ENCODE results near the gene KLHL7.
"Not testable (repeated sequence)": the region's sequence is repeated elsewhere in the genome, so short reads cannot be mapped to it uniquely, and the experiment has no call there.

The KLHL7 gene

DNA sequence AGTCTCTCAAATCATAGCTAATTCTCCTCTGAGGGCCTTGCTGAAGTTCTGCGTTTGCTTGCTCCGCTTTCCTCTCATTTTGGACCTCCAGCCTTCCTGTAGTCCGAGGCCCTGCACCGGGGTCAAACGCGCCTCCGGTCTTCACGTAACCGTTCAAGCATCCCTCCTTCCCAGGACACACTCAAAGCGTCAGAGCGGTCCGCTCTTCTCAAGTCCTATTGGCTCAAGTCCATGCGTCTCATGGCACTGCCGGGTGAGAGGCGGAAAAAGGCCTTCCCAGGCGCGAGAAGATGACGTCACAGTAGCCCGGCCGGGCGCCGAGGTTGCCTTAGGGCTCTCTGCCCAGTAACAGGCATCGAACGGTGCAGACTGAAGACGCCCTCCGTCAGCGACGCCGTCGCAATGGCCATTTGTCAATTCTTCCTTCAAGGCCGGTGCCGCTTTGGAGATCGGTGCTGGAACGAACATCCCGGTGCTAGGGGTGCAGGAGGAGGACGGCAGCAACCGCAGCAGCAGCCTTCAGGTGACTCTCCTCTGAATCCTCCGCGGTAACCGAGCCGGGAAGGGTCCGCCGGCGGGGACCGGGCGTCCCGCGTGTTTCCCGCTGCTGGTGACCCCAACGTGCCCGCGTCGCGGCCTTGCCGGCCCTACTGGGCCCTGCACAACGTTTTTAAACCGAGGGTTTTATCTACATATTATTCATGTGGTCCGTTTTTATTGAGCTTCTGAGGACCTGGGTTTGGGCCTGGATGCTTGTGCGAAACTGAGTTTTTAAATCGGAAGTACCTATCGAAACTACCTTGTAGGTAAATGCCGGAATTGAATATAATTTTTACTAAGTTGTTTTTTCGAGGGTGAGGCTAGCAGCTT, 76.3 kb downstream of the KLHL7 start, which contains the start of gene NUP42:
Gene NUP42, plus strand, starts transcription at position 365 of the 870 bp plus-strand sequence. Its CDS starts 38 bp downstream, at position 403.
- H3K27ac ChIP-seq = peak within 1 kb of the TSS; percentile 87
- TF ChIP-seq, protein P1, sequence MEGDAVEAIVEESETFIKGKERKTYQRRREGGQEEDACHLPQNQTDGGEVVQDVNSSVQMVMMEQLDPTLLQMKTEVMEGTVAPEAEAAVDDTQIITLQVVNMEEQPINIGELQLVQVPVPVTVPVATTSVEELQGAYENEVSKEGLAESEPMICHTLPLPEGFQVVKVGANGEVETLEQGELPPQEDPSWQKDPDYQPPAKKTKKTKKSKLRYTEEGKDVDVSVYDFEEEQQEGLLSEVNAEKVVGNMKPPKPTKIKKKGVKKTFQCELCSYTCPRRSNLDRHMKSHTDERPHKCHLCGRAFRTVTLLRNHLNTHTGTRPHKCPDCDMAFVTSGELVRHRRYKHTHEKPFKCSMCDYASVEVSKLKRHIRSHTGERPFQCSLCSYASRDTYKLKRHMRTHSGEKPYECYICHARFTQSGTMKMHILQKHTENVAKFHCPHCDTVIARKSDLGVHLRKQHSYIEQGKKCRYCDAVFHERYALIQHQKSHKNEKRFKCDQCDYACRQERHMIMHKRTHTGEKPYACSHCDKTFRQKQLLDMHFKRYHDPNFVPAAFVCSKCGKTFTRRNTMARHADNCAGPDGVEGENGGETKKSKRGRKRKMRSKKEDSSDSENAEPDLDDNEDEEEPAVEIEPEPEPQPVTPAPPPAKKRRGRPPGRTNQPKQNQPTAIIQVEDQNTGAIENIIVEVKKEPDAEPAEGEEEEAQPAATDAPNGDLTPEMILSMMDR (conservative IDR thresholded peaks at IDR 0.05) = no peak
- TF ChIP-seq ZFX (IDR thresholded peaks at IDR 0.05) = peak; percentile 96

DNA sequence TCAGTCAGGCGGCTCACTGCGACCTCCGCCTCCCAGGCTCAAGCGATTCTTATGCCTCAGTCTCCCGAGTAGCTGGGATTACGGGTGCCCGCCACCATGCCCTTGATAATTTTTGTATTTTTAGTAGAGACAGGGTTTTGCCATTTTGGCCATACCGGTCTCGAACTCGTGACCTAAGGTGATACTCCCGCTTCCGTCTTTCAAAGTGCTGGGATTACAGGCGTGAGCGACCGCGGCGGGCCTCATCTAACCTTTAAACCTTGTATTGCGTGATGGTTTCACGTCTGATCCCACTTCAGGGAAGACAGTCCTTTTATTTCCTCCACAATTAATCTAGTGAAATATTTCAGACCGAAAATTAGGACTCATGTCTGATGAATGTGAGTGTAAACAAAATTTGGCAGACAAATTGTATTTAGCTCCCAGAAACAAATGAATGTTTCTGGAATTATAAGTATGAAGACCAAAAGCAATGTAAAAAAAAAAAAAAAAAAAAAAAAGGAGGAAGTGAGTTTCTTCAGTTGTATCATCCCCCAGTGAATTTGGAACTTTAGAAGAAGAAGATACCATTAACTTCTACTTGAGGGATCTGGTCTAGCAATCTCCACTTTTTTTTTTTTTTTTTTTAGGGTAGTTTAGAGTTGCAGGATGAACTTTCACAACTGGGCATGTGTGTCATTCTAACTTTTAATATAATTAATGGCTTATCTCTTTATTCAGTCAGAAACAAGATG, 77.9 kb downstream of the KLHL7 start:
- TF ChIP-seq, protein P1 (conservative IDR thresholded peaks at IDR 0.05) = no peak
- peak overlapping the region; percentile 87 for H3K27ac ChIP-seq

DNA sequence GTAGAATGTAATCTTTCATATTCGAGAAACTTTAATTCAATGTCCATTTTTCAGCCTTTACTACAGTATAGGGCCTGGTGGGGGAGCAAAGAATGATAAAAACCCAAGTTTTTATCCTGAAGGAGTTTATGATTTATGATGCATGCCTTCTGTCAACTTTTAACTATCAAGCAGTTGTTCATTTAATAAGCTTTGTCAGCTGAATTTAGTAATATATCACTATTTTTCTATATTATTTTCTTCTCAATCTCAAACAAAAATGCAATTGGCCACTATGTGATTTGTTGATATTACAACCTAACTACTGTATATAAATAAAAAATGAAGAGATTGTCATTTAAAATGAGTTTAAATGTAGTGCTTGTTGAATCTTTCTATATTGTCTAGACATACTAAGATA, 78.7 kb downstream of the KLHL7 start:
- TF ChIP-seq, protein P1 (conservative IDR thresholded peaks at IDR 0.05) = no peak
- TF ChIP-seq ZFX (IDR thresholded peaks at IDR 0.05) = no peak
- H3K27ac ChIP-seq = no peak overlapping the region

DNA sequence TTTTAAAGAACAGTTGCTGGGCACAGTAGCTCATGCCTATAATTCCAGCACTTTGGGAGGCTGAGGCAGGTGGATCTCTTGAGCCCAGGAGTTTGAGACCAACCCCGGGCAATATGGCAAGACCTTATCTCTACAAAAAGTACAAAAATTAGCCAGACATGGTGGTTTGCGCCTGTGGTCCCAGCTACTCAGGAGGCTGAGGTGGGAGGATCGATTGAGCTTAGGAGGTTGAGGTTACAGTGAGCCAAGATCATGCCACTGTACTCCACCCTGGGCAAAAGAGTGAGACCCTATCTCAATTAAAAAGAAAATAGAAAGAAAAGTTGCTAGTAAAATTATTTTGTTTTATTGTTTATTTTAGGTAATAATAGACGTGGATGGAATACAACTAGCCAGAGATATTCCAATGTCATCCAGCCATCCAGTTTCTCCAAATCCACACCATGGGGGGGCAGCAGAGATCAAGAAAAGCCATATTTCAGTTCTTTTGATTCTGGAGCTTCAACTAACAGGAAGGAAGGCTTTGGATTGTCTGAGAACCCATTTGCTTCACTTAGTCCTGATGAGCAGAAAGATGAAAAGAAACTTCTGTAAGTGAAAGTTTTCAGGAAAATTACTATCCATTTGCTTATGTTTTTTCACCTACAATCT, 79.2 kb downstream of the KLHL7 start:
- H3K27ac ChIP-seq = no peak overlapping the region
- TF ChIP-seq, protein P1 (conservative IDR thresholded peaks at IDR 0.05) = peak; percentile 72
- no peak for TF ChIP-seq ZFX (IDR thresholded peaks at IDR 0.05)

DNA sequence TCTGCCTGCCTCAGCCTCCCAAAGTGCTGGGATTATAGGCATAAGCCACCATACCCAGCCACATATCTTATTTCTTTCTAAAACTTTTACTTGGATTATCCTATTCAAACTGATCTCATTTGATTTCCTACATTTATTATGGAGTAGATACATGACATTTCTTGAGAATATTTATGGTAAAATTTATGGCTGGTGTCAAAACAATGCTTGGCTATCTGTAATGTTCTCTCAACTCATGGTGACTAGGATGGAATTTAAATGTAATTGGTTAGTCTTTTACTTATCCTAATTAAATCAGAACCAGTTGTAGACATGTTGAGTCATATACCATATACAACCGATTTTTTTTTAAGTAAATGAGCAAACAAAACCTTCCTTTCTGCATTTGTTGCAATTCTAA, 80.4 kb downstream of the KLHL7 start:
- H3K27ac ChIP-seq = no peak overlapping the region
- TF ChIP-seq ZFX (IDR thresholded peaks at IDR 0.05) = no peak
- TF ChIP-seq, protein P1 (conservative IDR thresholded peaks at IDR 0.05) = no peak

DNA sequence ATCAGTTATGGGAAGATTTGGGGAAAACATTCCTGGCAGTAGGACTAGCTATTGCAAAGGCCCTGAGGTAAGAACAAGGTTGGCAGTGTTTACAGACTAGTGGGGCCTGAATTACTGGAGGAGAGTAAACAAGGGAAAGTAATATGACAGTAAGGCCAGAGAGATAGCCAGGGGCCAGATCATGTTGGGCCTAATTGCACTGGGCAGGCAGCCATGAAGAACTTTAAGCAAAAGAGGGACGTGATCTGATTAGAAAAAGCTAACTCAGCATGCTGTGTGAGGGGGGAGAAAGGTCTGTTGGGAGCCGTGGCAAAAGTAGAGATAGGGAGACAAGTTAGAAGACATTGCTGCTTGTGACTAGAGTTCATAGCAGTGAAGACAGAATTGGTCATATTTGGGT, 85.4 kb downstream of the KLHL7 start:
- TF ChIP-seq, protein P1 (conservative IDR thresholded peaks at IDR 0.05) = no peak
- TF ChIP-seq ZFX (IDR thresholded peaks at IDR 0.05) = no peak
- H3K27ac ChIP-seq = peak overlapping the region; percentile 37; the same call in 1 of the 2 replicates

DNA sequence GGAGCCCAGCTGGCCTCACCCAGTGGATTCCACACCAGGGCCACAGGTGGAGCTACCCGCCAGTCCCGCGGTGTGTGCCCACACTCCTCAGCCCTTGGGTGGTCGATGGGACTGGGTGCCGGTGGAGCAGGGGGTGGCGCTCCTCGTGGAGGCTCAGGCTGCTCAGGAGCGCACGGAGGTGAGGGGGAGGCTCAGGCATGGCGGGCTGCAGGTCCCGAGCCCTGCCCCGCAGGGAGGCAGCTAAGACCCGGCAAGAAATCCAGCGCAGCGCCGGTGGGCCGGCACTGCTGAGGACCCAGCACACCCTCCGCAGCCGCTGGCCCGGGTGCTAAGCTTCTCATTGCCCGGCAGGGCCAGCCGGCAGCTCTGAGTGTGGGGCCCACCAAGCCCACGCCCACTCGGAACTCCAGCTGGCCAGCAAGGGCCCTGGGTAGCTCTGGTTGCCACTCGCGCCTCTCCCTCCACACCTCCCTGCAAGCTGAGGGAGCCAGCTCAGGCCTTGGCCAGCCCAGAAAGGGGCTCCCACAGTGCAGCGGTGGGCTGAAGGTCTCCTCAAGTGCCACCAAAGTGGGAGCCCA, 88.2 kb downstream of the KLHL7 start:
- not testable (repeated sequence) for H3K27ac ChIP-seq

Data from C4-2B (cell line).